GM12865 (cell line): ENCODE measurements around the gene ZBTB20.

Source experiments
- DNase-seq: peaks from one replicate; pipeline ENCODE4 v3.0.0; 2010; ENCODE audit warnings: low read depth
- H3K4me3 ChIP-seq: 2 replicates; pipeline ENCODE4 v1.5.1; 2011; ENCODE audit warnings: mild to moderate bottlenecking, low read depth, low read length, control low read depth
- CTCF ChIP-seq: IDR thresholded peaks from 2 replicates; pipeline ENCODE4 v1.5.1; 2011; ENCODE audit warnings: low read length, control low read depth, low read depth, inconsistent platforms; ENCODE audit not compliant: insufficient read depth; ENCODE audit errors: missing control alignments

The ZBTB20 gene

GRCh38 chr3:114318295-114318694 lies 828.8 kb downstream of the ZBTB20 start:
- no peak overlapping the region for H3K4me3 ChIP-seq
- TF ChIP-seq CTCF = no peak
- DNase-seq = no peak

GRCh38 chr3:114314282-114314681 lies 832.8 kb downstream of the ZBTB20 start:
- H3K4me3 ChIP-seq = no peak overlapping the region
- TF ChIP-seq CTCF = no peak
- DNase-seq = no peak

- H3K4me3 ChIP-seq = no peak overlapping the region
- DNase-seq = no peak
- no peak for TF ChIP-seq CTCF
Observed at GRCh38 chr3:114313426-114313825, 833.7 kb downstream of the ZBTB20 start.

GRCh38 chr3:114310695-114311094 lies 836.4 kb downstream of the ZBTB20 start:
- TF ChIP-seq CTCF = no peak
- DNase-seq = peak; percentile 26
- H3K4me3 ChIP-seq = no peak overlapping the region

- peak; percentile 87 for DNase-seq
- TF ChIP-seq CTCF = no peak
- H3K4me3 ChIP-seq = peak overlapping the region; percentile 39
Observed at GRCh38 chr3:114308830-114309229, 838.3 kb downstream of the ZBTB20 start.

GRCh38 chr3:114308377-114308776 lies 838.7 kb downstream of the ZBTB20 start:
- H3K4me3 ChIP-seq = peak overlapping the region; percentile 39
- DNase-seq = peak; percentile 28
- TF ChIP-seq CTCF = no peak

GRCh38 chr3:114307832-114308231 lies 839.3 kb downstream of the ZBTB20 start:
- peak overlapping the region; percentile 39 for H3K4me3 ChIP-seq
- TF ChIP-seq CTCF = no peak
- DNase-seq = peak; percentile 42
